Erythroblast (primary cell): ENCODE measurements around the gene PRPF31.

Experiments used
- GATA1 ChIP-seq: IDR thresholded peaks from 2 replicates; pipeline ENCODE4 v1.6.1; 2011; ENCODE audit warnings: low read depth, mild to moderate bottlenecking, control low read depth, low read length, moderate library complexity
- POLR2A ChIP-seq: IDR thresholded peaks from 2 replicates; pipeline ENCODE4 v1.6.1; 2011; ENCODE audit warnings: mild to moderate bottlenecking, low read length

DNA sequence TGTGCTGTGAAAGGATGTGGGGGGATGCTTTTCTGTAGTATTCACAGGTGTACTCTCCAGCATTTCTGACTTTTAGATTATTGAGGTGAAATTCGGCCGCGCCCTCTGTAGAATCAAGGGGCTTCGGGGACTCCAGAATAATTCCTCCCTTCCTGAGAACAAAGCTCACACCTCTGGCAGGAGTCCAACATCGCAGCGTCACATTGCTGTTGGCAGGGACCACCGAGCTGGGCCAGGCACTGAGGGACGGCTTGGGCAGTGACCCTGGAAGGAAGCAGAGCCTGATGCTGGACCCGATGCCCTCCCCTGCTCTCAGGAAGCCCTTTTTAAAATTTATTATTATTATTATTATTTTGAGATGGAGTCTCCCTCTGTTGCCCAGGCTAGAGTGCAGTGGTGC lies 40.7 kb upstream of the PRPF31 start:
- no peak for TF ChIP-seq POLR2A
- TF ChIP-seq GATA1: no peak
